A673 (cell line): Measurements from ENCODE around the gene CEACAM1. TPM values are rescaled to one million over a fixed set of nuclear protein-coding genes. Genes with fewer than 3 reads are reported as not detected.

Experiments used
- BruUV-seq: library from RNA; stranded (reverse); fragments of 400-500 nt; replicated peaks from 2 replicates; lab custom pipeline; 2021; lab: Mats Ljungman, UMichigan
- CTCF ChIA-PET: fragments of 300-600 bp; sonication (Branson Sonifier 250); formaldehyde crosslinking; loops from one replicate; lab custom pipeline; 2022; ENCODE audit warnings: antibody characterized with exemption; lab: Charles Lee
- POLR2A ChIA-PET: fragments of 300-600 bp; sonication (Branson Sonifier 250); formaldehyde crosslinking; loops from one replicate; lab custom pipeline; 2022; ENCODE audit warnings: antibody characterized with exemption; ENCODE audit not compliant: low non-redundant PET; lab: Charles Lee
- DNase-seq: peaks from one replicate; pipeline ENCODE4 v3.0.0-alpha.2; 2015; ENCODE audit warnings: low spot score
- H3K27ac ChIP-seq: fragments of 200-600 bp; sonication (generic); 2 replicates; pipeline ENCODE4 v1.5.1; 2016; ENCODE audit warnings: mixed run types, low read depth, mild to moderate bottlenecking, mixed read lengths, antibody characterized with exemption, low read length; ENCODE audit not compliant: poor library complexity, severe bottlenecking
- H3K27me3 ChIP-seq: fragments of 200-600 bp; sonication (generic); replicated peaks from 2 replicates; pipeline ENCODE4 v1.6.1; 2017; ENCODE audit warnings: mixed run types, low read depth, mild to moderate bottlenecking, mixed read lengths, antibody characterized with exemption, low read length; ENCODE audit not compliant: insufficient read depth, poor library complexity
- H3K36me3 ChIP-seq: fragments of 200-600 bp; sonication (generic); 2 replicates; pipeline ENCODE4 v1.6.1; 2016; ENCODE audit warnings: mixed run types, mild to moderate bottlenecking, mixed read lengths, antibody characterized with exemption, low read length; ENCODE audit not compliant: insufficient read depth, poor library complexity, severe bottlenecking
- H3K4me1 ChIP-seq: fragments of 200-600 bp; sonication (generic); 2 replicates; pipeline ENCODE4 v1.6.1; 2017; ENCODE audit warnings: mixed run types, mild to moderate bottlenecking, mixed read lengths, antibody characterized with exemption, low read length; ENCODE audit not compliant: insufficient read depth, poor library complexity, severe bottlenecking
- H3K4me3 ChIP-seq: fragments of 200-600 bp; sonication (generic); 2 replicates; pipeline ENCODE4 v1.5.1; 2016; ENCODE audit warnings: low read depth, mixed run types, mild to moderate bottlenecking, mixed read lengths, low read length; ENCODE audit not compliant: poor library complexity, severe bottlenecking
- H3K9me3 ChIP-seq: fragments of 200-600 bp; sonication (generic); 2 replicates; pipeline ENCODE4 v1.6.1; 2016; ENCODE audit warnings: mixed run types, low read depth, mild to moderate bottlenecking, mixed read lengths, antibody characterized with exemption, low read length; ENCODE audit not compliant: poor library complexity, severe bottlenecking
- EZH2 ChIP-seq: fragments of 200-600 bp; sonication (generic); IDR thresholded peaks from 2 replicates; pipeline ENCODE4 v1.6.1; 2017; ENCODE audit warnings: borderline replicate concordance, low read depth, mild to moderate bottlenecking, mixed read lengths, antibody characterized with exemption, low read length; ENCODE audit not compliant: poor library complexity, severe bottlenecking
- intact Hi-C: fragments of 100-400 bp; cut with micrococcal nuclease; formaldehyde crosslinking; loops from one replicate; pipeline ENCODE4 v1.10.0; 2022; ENCODE audit not compliant: unreplicated experiment
- total RNA-seq: library from RNA; stranded (reverse); gene quantifications from 2 replicates; pipeline ENCODE4 v1.2.3, GENCODE V29; 2021
- TF ChIP-seq, protein P1 (sequence below): fragments of 300-800, 200-600 bp; sonication (generic); conservative IDR thresholded peaks from 2 replicates; pipeline ENCODE4 v1.5.1; 2017; ENCODE audit warnings: low read depth, mild to moderate bottlenecking, antibody characterized with exemption, low read length, moderate library complexity, mixed read lengths

Gene CEACAM1
- total RNA-seq, 1 experiment from 2014 or later: 0.64 TPM

DNA sequence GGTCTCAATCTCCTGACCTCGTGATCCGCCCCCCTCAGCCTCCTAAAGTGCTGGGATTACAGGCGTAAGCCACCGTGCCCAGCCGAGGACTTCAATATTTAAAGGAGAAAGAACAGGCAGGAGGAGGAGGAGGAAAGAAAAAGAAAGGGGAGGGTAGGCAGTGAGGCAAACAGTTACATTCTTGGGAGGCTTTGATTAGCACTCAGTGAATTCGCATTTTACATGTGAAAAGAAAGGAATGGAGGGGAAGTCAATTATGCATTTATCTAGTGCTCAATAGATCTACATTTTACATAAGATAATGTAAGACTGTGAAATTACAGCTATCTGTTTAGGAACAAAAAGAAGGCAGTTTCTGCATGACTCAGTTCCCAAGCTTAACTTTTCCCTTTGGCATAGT lies 54.6 kb downstream of the CEACAM1 start:
- ChIA-PET CTCF (no interaction called here), POLR2A (no interaction called here)
- Histone ChIP-seq H3K27ac (no peak overlapping the region), H3K9me3 (no peaks in the 10 kb centered on the region), H3K36me3 (no peaks in the 10 kb centered on the region), H3K4me3 (no peak overlapping the region), H3K27me3 (no peaks in the 10 kb centered on the region), H3K4me1 (no peaks in the 10 kb centered on the region)
- intact Hi-C loops: no loop called here
- no peak for TF ChIP-seq EZH2
- TF ChIP-seq, protein P1, sequence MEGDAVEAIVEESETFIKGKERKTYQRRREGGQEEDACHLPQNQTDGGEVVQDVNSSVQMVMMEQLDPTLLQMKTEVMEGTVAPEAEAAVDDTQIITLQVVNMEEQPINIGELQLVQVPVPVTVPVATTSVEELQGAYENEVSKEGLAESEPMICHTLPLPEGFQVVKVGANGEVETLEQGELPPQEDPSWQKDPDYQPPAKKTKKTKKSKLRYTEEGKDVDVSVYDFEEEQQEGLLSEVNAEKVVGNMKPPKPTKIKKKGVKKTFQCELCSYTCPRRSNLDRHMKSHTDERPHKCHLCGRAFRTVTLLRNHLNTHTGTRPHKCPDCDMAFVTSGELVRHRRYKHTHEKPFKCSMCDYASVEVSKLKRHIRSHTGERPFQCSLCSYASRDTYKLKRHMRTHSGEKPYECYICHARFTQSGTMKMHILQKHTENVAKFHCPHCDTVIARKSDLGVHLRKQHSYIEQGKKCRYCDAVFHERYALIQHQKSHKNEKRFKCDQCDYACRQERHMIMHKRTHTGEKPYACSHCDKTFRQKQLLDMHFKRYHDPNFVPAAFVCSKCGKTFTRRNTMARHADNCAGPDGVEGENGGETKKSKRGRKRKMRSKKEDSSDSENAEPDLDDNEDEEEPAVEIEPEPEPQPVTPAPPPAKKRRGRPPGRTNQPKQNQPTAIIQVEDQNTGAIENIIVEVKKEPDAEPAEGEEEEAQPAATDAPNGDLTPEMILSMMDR: no peak
- BruUV-seq: no TSS peak
- no peak for DNase-seq

DNA sequence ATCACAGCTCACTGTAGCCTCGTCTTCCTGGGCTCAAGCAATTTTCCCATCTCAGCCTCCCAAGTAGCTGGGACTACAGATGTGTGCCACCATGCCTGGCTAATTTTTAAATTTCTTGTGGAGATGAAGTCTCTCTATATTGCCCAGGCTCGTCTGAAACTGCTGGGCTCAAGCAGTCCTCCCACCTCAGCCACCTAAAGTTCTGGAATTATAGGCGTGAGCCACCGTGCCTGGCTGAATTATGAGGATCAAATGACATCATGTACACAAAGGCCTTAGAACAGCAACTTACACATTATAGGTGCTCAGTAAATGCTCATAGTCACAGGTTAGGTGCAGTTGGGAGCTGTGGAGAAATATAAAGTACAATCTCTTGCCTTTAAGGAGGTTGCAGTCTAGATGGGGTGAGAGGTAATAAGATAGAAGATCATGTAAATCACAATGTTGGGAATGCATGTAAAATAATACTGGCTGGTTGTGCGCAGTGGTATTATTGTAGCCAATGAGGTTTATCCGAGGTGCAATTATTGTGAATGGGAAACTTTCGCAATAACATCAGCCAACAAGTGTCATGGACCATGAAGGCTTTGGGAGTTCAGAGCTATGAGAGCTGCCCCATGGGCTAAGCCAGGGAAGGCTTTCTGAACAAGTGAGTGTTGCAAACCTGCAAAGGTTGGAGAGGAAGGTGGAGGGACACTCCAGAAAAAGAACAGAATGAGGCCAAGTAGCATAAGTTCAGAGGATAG lies 55.7 kb downstream of the CEACAM1 start:
- Histone ChIP-seq H3K4me1 (peaks cover 6% of the 10 kb centered on the region), H3K9me3 (no peaks in the 10 kb centered on the region), H3K27me3 (no peaks in the 10 kb centered on the region), H3K4me3 (no peak overlapping the region), H3K36me3 (no peaks in the 10 kb centered on the region), H3K27ac (no peak overlapping the region)
- TF ChIP-seq, protein P1: no peak
- no peak for TF ChIP-seq EZH2
- no TSS peak for BruUV-seq
- intact Hi-C loops: no loop called here
- POLR2A ChIA-PET: no interaction called here
- no peak for DNase-seq
- CTCF ChIA-PET: no interaction called here

DNA sequence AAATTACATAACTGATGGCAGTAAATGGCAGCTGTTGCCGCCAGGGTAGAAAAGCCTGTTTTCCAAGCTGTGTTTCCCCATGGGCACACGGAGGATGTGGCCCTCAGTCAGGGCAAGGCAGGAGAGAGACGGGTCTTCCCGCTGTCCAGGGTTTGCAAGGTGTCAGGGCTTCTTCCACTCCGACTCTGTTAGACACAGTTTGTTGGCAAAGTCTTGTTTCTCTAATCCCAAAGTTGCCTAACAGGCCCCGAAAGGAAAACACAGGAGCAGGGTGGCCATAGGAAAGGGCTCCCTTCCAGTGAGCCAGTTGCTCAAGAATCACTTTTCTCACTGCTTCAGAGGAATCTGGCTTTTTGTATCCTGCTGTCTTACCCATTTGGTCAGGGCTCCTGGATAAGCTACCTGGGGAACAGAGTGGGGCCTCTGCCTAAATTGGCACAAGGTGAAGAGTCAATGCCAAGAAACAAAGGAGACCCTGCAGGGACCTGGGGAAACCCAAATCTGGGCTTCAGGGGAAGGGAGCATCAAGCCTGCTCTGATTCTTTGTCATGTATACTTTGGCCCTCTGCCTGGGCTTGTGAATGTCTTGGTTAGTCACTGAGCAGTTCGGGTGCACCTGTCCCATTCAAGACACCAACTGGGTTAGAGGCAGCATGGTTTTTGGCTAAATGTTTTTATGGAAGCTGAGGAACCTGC lies 56.6 kb downstream of the CEACAM1 start:
- BruUV-seq: no TSS peak
- intact Hi-C loops: no loop called here
- no peak overlapping the region for H3K4me3 ChIP-seq
- H3K36me3 ChIP-seq: no peaks in the 10 kb centered on the region
- TF ChIP-seq, protein P1: no peak
- no peak for TF ChIP-seq EZH2
- H3K9me3 ChIP-seq: no peaks in the 10 kb centered on the region
- ChIA-PET POLR2A (no interaction called here), CTCF (interaction anchor here (1.2 kb wide), 1 partner anchor 31 kb away, joined by 5 read pairs; no protein-coding TSS in a partner anchor)
- DNase-seq: no peak
- no peak overlapping the region for H3K27ac ChIP-seq
- H3K4me1 ChIP-seq: peaks cover 13% of the 10 kb centered on the region
- no peaks in the 10 kb centered on the region for H3K27me3 ChIP-seq
